Kasumi-1 (cell line): Measurements from ENCODE around the gene ANXA8.
"Not testable (repeated sequence)": the region's sequence is repeated elsewhere in the genome, so short reads cannot be mapped to it uniquely, and the experiment has no call there.

Experiments
- DNase-seq, 2 experiments: peaks; one replicate each; lab custom pipeline; 2025; lab: John Stamatoyannopoulos, UW

Gene ANXA8, protein sequence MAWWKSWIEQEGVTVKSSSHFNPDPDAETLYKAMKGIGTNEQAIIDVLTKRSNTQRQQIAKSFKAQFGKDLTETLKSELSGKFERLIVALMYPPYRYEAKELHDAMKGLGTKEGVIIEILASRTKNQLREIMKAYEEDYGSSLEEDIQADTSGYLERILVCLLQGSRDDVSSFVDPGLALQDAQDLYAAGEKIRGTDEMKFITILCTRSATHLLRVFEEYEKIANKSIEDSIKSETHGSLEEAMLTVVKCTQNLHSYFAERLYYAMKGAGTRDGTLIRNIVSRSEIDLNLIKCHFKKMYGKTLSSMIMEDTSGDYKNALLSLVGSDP

DNA sequence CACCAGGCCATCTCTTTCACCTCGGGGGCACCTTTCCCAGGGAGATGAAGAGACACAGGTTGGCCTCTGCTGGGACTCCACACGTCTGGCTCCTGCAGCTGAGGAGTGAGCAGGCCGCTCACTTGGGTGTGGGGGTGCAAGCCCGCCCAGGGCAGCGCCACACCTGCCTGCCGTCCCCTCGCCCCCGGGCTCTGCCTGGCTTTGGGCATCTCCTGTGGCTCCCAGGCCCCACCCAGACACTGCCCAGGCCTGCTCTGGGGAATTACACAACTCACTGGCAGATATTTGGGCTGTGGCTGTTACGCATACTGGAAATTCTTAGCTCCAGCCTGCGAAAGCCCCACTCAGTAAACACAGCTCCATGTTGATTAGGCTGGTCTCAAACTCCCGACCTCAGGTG lies at the start of gene ANXA8:
TSS of gene ANXA8 (minus strand) at position 193 of the 400 bp plus-strand sequence. CDS start at position 11, 182 bp downstream.
- not testable (repeated sequence) for DNase-seq

DNA sequence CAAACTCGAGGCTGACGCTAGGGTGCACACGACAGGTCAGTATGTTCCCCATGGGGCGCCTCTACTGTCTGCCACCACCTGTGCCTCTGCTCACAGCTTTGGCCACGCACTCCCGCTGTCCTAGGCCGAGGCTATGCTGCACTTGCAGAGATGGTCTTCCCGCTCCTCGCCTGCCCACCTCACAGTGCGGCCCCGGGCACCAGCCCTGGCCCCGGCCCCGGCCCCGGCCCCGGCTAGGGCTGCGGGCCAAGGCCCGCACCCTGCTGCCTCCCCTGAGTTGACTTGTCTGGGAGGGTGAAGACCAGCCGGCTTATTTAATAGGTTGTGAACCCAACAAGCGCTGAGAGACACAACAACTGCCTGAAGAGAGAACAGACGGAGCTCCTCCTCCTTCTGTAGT lies 39.6 kb upstream of the ANXA8 start, which contains the start of gene AGAP9:
TSS of gene AGAP9 (minus strand) at position 164 of the 400 bp plus-strand sequence. CDS start at position 52, 112 bp downstream.
- not testable (repeated sequence) for DNase-seq

DNA sequence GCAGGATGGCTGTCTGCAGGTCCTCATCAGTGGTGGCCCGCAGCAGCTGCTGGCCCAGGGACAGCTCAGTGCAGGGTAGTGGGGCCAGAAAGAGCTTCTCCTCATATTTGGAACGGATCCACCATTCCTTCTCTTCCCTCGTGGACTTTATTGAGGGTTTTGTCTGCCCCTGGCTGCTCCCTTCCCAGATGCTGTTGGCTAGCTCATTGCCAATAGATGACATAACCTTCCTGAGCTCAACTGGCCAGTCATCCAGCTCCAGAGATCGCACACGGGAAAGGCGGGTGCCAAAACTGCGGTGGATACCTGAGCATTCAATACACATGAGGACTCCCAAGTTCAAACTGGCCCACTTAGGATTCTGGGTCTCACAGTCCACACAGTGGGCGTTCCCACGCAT lies 18.4 kb upstream of the ANXA8 start:
- DNase-seq, result not testable (repeated sequence)

DNA sequence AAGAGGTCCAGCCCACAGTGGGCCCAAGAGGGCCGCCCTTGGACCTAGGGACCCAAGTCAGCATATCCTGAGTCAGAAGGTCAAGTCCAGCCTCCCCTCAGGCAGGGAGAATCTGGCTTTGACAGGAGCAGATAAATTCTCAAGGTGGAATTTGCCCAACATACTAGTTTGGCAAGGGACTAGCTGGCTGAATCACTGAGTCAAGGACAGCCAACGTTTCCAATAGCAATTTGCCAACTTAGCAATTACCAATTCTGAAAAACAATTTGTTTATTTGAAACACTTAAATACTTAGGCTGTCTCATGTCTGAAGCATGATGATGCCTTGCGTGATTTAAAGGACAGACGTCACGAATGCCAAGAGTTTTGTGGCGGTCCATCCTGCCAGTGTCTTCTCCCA lies 10.3 kb upstream of the ANXA8 start:
- DNase-seq, result not testable (repeated sequence)

DNA sequence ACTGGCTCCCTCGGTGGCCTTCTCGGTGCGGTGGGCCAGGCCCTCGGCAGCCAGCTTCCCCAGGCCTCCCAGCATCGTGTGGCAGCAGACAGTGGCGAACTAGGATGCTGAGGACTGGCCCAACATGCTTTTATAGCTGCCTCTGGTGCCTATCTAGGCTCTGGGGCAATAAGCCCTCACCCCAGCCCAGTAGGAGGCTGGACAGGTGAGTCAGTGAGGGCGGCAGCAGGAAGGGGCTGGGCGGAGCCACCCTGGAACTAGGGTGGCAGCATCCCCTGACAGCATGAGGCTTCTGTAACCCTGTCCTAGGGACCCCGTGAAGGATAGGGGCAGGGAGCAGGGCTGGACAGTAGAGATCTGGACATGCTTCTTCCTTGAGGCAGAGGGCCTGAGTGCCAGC lies 7.7 kb upstream of the ANXA8 start, which contains the start of gene FAM25G:
TSS of gene FAM25G (minus strand) at position 101 of the 400 bp plus-strand sequence. CDS start at position 75, 26 bp downstream.
- DNase-seq, result not testable (repeated sequence)

DNA sequence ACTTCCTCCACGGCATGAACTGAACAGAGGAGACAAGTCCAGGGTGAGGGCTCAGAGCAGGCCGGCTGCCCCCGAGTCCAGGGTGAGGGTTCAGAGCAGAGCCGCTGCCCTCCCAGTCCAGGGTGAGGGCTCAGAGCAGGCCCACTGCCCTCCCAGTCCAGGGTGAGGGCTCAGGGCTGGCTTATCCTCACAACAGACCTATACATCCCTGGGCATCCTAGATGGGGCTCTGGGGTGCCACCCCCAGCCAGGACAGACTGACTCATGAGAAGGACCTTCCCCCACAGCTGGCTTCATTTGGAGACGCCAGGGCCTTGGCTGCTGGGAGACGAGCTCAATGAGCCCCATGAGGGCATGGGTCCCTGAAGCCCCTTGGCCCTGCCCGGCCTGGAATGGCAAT lies 5.7 kb upstream of the ANXA8 start:
- not testable (repeated sequence) for DNase-seq

DNA sequence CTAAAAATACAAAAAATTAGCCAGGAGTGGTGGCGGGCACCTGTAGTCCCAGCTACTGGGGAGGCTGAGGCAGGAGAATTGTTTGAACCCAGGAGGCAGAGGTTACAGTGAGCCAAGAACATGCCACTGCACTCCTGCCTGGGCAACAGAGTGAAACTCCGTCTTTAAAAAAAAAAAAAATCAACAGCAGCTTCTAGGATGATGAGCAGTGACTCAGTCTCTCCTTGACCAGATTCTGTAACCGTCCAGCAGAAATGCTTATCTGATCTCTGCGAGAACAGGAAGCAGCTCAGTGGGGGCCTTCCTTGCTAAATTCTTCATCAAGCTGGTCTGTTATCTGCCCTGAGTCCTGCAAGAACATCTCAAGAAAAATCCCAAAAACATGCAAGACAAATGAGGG lies 2.0 kb upstream of the ANXA8 start:
- DNase-seq, result not testable (repeated sequence)

DNA sequence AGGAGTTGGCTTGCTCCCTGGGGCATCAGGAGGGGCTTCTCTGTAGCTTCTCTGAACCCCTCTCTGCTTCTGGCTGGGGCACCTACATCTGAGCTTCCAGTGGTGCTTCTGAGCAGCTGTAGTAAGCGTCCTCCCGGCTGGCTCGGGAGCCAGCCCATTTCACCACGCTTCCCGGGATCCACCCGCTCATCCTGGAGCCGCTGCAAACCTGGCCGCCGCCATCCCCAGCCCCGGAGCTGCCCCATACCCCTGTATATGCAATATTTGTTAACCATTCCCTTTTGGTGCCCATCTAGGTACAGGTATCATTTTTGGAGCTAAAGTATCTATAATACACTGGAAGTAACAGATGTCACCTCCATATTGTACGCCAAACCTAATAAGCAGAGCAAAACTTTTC lies 871 bp upstream of the ANXA8 start:
- not testable (repeated sequence) for DNase-seq

DNA sequence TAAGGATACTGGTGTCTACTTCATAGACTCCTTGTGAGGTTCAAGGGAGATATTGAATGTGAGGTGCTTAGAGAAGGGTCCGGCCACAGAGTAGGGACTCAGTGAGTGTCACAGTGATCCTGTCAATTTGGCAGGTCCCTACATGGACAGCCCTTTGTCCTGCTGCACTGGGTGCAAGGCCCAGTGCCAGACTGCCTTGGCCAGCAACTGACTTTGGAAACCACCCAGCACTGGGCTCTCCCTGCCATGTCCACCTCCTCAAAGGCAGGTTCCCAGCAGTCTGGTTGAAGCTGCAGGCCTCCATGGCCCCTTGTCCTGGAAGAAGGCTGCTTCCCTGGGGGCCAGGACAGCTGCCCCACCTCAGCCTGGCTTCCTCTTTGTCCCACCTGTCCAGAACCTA lies 1.5 kb downstream of the ANXA8 start:
- DNase-seq, result not testable (repeated sequence)

DNA sequence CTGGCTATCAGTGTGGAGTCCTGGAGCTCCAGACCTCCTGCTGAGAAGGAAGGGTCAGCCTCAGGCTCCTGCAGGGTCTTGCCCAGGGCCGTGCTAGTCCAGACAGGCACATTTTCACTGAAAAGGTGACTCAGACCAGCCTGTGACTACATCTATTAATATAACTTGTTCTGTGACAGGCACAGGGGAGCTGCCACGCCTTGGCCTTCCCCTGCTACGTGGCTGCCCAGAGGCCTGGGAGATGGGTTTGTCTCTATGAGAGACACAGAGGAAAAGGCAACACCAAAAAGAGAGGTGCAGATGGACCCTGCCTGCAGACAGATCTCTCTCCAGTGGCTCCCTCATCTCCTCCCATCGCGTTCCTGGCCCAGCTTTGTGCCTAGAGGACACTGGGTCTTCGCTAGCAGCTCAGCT lies 2.1 kb downstream of the ANXA8 start:
- DNase-seq, result not testable (repeated sequence)

DNA sequence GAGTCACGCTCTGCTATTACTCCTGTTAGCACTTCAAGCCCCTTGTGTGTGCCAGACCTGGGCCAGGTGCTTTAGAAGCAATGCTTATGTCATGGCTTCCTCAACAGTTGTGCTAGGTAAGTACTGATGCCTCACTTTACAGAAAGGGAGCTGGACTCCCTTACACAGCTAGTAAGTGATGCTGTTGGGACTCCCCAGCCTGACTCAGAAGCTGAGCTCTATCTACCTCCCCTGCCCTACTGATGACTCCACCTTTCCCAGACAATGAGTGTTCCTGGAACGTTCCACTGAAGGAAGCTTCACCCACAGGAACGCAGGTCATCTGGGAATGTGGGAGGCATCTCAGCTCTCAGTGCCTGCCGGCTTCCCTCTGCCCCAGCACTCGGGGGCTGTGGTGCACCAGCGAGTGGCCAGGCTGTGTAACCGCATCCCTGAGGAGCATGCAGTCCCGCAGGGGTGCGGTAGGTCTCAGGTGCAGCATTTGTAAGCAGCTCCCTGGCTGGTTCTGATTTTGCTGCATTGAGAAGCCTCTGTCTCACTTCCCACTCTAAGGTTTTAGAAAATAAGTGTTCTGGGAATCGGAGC lies 2.6 kb downstream of the ANXA8 start:
- not testable (repeated sequence) for DNase-seq

DNA sequence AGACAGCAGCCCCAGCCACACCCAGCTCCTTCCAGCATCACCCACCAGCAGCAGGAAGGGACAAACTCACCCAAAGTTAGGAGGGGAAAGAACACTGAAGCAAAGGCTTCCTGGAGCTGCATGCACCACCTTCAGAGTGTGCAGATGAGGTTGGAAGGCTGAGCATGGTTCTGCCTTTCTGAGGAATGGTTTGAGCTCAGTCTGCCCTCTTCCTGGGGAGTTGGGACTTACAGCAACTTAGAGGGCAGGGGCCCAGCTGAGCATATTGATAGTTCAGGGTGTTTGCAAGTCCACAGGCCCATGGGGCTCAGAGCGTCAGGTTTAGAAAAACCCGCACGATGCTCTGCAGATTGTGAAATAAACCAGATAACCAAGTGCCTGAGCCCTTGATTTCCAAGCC lies 3.8 kb downstream of the ANXA8 start:
- not testable (repeated sequence) for DNase-seq

DNA sequence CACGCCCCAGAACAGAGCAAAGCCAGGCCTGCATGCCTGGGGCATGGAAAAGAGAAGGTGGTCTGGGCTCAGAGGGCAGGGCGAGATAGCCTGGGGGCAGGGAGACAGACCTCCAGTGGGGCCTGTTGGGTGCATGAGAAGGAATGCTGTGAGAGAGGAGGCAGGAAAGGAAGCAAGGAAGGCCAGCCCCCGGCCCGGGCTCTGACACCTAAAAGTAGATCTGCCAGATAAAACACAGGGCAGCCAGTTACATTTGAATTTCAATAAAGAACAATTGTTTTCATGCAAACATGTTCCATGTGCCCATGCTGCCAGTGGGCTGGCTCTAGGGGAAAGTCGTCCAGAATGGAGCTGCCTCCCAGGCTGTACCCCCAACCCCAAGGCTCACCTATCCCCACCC lies 5.8 kb downstream of the ANXA8 start:
- DNase-seq, result not testable (repeated sequence)

DNA sequence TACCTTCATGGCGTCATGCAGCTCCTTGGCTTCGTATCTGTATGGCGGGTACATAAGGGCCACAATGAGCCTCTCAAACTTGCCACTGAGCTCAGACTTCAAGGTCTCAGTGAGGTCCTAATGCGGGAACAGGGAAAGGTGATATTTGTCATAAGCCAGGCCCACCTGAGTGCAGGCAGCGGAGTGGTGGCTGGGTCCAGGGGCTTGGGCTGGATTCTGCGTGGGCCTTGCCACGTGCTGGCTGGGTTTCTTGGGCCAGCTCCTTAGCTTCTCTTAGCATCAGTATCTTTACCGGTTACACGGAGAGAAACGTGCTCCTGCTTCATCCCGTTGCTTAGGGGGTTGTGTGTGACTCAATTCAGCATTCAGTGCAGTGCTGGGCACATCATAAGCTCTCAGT lies 6.8 kb downstream of the ANXA8 start:
- DNase-seq, result not testable (repeated sequence)

DNA sequence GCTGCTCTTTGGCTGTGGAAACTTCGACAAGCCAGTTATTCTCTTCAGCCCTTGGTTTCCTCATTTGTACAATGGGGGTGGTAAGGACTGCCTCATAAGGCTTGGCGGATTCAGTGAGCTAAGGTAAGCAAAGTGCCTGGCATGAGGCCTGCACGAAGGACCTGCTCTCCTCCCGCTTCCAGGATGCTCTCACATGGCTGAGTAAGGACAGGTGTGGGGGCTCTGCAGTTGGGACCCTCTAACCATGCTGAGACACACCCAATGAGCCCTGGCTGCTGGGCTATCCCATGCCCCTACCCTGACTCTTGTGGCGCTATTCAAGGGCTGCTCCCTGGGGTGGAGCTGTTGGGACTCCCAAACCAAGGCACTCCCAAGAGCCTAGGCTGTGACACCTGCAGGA lies 8.8 kb downstream of the ANXA8 start:
- DNase-seq, result not testable (repeated sequence)

DNA sequence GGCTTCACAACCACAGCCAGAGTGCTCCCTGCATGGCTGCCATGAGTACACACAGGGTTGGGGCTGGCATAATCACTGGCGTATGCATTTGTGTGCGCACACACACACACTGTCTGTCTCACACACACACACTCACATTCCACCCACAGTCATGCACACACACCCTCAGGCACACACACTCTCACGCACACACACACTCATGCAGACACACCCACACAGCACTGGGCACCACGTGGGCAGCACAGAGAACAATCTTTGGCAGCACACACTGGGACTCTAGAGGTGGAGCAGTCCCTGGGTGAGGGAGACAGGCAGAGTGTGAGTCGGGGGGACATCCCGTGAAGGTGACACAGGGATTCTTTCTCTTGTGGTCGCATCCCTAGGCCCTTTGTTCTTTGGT lies 10.4 kb downstream of the ANXA8 start:
- DNase-seq, result not testable (repeated sequence)

DNA sequence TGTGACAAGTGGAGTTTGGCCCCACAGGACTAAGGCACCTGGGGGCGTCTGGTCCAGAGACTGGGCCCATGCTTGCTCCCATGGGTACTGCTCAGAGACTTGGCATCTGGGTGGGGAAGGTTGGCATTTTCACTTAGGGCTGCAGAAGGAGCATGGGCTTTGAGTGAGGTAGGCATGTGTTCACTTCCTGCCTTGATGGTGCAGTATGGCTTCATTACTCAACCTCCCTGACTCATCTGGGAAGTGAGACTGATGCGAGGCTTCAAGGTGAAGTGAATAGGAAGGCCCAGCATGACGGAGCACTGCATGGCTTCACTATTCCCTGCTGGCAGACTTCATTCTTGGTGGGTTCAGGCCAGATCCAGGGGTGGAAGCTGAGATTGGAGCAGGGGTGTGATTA lies 11.3 kb downstream of the ANXA8 start:
- not testable (repeated sequence) for DNase-seq

DNA sequence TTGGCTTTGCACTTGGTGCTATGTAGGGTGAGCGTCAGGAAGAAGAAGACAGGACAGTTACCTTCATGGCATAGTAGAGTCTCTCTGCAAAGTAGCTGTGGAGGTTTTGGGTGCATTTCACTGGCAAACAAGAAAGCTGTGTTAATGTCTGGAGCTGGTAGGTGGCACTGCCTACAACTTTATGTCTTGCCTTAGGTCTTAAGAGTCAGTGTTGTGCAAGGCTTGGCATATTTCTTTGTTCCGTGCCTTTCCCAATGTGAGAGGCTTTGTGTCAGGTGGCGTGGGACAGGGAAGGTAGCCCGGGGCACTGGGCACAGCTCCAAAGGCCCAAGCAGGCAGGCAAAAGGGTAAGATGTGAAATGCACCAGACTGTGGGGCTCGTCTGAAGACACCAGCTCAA lies 11.8 kb downstream of the ANXA8 start:
- not testable (repeated sequence) for DNase-seq

DNA sequence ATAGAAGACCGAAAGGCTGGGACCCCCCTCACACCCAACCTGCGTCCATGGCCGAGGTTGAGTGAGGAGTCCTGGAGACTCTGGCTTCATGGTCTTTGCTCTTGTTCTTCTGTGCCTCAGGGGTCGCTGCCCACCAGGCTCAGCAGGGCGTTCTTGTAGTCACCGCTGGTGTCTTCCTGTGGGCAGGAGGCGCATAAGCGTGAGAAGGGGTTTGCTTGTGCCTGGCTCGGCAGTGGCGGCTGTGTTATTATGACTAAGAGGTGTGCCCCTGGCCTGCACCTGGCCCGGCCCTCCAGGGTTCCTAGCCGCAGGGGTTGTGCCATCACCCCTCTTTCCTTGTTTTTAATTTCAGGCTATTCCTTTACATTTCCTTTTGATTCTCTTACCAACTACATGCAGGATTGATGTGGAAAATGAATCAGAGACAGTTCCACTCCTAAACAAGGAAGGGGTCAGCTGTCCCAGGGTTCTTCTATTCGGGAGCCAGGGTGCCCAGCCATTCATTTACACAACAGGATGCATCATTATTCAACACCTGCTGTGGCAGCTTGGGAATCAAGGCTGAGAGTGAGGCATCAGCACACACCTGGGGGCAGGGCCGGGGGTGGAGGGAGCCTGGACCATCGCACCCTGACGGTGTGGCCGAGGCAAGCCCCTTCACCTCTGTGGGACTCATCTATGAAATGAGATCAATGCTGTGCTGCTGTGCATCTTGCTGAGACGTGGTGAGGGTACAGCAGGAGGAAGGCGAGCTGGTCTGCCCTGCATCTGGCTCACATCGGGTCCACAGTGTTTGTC lies 15.0 kb downstream of the ANXA8 start:
- not testable (repeated sequence) for DNase-seq

DNA sequence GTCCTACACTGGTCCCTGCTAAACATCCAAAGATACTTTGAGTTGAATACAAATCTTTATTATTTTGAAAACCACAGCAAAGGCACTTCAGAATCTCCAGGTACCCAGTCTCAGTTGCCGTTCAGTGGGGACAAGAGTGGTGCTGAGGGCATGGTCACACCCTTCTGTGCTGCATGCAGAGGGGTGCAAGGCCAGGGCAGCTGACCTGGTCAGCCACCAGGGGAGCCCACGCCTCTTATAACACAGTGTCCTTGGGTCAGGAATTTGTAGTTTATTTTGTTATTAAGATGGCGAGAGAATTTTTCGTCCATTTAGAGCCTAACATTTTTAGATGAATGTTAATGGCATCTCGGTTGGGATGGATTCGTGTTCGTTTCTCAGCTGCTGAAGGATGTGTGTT lies 16.0 kb downstream of the ANXA8 start:
- DNase-seq, result not testable (repeated sequence)

DNA sequence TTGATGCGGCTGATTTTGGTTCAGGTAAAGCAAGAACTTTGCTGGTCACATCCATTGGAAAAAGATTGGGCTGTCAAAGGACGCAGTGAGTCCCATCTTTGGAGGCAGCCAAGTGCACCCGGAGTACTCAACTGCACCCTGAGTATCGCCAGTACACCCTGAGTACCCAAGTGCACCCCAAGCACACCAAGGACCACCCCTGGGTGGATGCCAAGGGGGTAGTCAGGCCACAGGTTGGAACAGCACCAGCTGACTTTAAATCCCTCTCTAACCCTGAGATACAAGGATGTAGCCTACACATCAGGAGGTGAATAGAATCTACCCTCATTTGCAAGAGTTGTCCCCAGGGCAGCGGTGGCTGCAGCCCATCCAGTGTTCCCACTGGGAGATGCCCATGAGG lies 16.5 kb downstream of the ANXA8 start:
- DNase-seq, result not testable (repeated sequence)

DNA sequence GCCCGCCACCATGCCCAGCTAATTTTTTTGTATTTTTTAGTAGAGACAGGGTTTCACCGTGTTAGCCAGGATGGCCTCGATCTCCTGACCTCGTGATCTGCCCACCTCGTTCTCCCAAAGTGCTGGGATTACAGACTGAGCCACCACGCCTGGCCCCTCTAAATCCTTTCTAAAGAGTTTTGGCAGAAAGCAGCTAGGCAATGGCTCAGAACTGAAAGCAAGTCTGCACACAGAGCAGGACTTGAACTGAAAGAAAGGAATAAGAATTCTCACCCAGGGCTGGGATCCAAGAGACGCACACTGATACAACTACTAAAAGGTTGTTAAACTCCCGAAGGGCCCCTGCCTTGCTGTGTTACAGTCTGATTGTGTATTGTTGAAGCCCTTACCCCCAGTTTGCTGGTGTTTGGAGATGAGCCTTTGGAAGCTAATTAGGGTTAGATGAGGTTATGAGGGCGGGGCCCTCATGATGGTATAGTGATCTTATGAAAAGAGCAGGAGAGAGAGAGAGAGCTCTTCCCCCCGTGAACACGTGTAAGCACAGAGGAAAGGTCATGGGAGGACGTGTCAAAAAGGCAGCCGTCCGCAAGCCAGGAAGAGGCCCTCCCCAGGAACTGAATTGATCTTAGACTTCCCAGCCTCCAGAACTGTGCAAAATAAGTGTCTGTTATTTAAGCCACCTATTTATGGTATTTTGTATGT lies 18.5 kb downstream of the ANXA8 start:
- not testable (repeated sequence) for DNase-seq
